ENCODE data around the gene PIK3IP1. TPM values are rescaled to one million over a fixed set of nuclear protein-coding genes. Genes with fewer than 3 reads are reported as not detected.
A peak's percentile ranks its signal among the peaks of the same experiment; 100 is the strongest.

PIK3IP1 gene
- total and polyA plus RNA-seq, 9 of the 15 experiments (the other 6 are each of a cell fraction or from before 2014, with no cell fraction given) = 0.11 to 1.3 (median 0.77) TPM

DNA sequence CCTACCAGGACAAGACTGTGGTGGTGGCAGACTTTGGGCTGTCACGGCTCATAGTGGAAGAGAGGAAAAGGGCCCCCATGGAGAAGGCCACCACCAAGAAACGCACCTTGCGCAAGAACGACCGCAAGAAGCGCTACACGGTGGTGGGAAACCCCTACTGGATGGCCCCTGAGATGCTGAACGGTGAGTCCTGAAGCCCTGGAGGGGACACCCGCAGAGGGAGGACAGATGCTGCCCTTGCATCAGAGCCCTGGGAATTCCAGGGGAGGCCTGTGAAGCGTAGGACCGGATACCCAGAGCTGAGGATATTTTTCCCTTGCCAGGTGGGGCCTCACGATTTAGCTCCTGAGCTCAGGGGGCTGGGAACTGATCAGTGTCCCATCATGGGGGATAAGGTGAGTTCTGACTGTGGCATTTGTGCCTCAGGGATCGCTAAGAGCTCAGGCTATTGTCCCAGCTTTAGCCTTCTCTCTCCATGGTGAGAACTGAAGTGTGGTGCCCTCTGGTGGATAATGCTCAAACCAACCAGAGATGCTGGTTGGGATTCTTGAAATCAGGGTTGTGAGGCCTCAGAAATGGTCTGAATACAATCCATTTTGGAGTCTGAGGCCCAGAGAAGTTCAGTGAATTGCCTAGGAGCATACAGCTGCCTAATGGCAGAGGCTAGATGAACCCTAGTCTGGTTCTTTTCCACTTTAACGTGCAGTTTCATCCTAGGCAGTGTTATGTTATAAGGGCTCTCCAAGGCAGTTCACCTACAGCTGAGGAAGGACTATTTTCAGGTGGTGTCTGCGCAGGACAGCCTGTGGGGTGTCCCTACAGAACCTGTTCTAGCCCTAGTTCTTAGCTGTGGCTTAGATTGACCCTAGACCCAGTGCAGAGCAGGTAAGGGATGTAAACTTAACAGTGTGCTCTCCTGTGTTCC, 19.5 kb downstream of the PIK3IP1 start:
- no peaks in the 10 kb centered on the region; a peak in 1 of 5 replicates for H3K4me1 ChIP-seq (replicated peaks in 1 of 2; ENCODE audit: control insufficient read depth in 2 of 2, insufficient read depth in 2 of 2, low read length in 2 of 2)
- H3K9ac ChIP-seq (ENCODE audit: insufficient read depth in 1 of 2, low read depth in 2 of 2, low read length in 2 of 2) = peak overlapping the region in 1 of 2 experiments; percentile 48; a peak in 1 of 4 replicates
- H3K9me1 ChIP-seq (ENCODE audit: control insufficient read depth, insufficient read depth, low read length) = no peaks in the 10 kb centered on the region
- H3K4me2 ChIP-seq (ENCODE audit: insufficient read depth, low read length) = no peak overlapping the region
- in situ Hi-C loops (cut with MboI) (no loop called here), intact Hi-C loops (cut with micrococcal nuclease) (no loop called here)
- BruUV-seq (replicated peaks) = no TSS peak
- H3K27me3 ChIP-seq (ENCODE audit: control insufficient read depth in 2 of 2, insufficient read depth in 2 of 2, low read length in 2 of 2) = no peaks in the 10 kb centered on the region
- no peak overlapping the region for H2AFZ ChIP-seq (ENCODE audit: low read depth, low read length)
- H3K27ac ChIP-seq (ENCODE audit: extremely low read depth, low read depth, low read length) = no peak overlapping the region
- no peaks in the 10 kb centered on the region for H3K9me3 ChIP-seq (replicated peaks; ENCODE audit: control insufficient read depth, insufficient read depth, low read depth, low read length)
- WGBS (ENCODE audit: insufficient coverage, low coverage, missing lambda C conversion rate) = 53% methylated on average over 12 of the region's 15 CpGs
- ChIA-PET POLR2A (interaction anchor here (1.3 kb wide), 2 partner anchors 16 kb away, joined by 4 read pairs; no protein-coding TSS in a partner anchor), CTCF (ENCODE audit: low intra/inter-chr PET ratio) (interaction anchor here (1.4 kb wide), 1 partner anchor 509 kb away, joined by 5 read pairs; no protein-coding TSS in a partner anchor)
- FAIRE-seq = peak; percentile 88
- H3K4me3 ChIP-seq = no peak overlapping the region
- DNase-seq (ENCODE audit: extremely low read depth in 1 of 4, low spot score in 3 of 4) = peak; percentile 26 to 59 (median 35)
- peaks cover 18% of the 10 kb centered on the region; the same call in 2 of the 3 replicates for H3K36me3 ChIP-seq (ENCODE audit: control insufficient read depth, insufficient read depth, low read length)
- ATAC-seq = peak; percentile 88
- H4K20me1 ChIP-seq (replicated peaks; ENCODE audit: control insufficient read depth, insufficient read depth, low read length) = no peaks in the 10 kb centered on the region
- H3K79me2 ChIP-seq (ENCODE audit: control insufficient read depth, insufficient read depth, low read length) = no peaks in the 10 kb centered on the region
- TF ChIP-seq, protein P1, sequence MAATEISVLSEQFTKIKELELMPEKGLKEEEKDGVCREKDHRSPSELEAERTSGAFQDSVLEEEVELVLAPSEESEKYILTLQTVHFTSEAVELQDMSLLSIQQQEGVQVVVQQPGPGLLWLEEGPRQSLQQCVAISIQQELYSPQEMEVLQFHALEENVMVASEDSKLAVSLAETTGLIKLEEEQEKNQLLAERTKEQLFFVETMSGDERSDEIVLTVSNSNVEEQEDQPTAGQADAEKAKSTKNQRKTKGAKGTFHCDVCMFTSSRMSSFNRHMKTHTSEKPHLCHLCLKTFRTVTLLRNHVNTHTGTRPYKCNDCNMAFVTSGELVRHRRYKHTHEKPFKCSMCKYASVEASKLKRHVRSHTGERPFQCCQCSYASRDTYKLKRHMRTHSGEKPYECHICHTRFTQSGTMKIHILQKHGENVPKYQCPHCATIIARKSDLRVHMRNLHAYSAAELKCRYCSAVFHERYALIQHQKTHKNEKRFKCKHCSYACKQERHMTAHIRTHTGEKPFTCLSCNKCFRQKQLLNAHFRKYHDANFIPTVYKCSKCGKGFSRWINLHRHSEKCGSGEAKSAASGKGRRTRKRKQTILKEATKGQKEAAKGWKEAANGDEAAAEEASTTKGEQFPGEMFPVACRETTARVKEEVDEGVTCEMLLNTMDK (IDR thresholded peaks at IDR 0.05; ENCODE audit: borderline replicate concordance, insufficient read depth, low read depth, low read length, poor library complexity, severe bottlenecking) = peak; percentile 31
- TF ChIP-seq RAD21 (CRISPR knock-in tag; conservative IDR thresholded peaks at IDR 0.05 in 1 of 2, IDR thresholded peaks at IDR 0.05 in 1 of 2) = peak in 1 of 2 experiments; percentile 61; a peak in 2 of 4 replicates
- no peak for TF ChIP-seq ZNF699 (CRISPR knock-in tag; IDR thresholded peaks at IDR 0.05; ENCODE audit: insufficient replicate concordance)
- no peak for TF ChIP-seq SMAD4 (CRISPR knock-in tag; conservative IDR thresholded peaks at IDR 0.05)
- peak; percentile 36; the same call in 1 of the 2 replicates for TF ChIP-seq REST (IDR thresholded peaks at IDR 0.05; ENCODE audit: borderline replicate concordance)
- no peak for TF ChIP-seq REST (CRISPR knock-in tag; IDR thresholded peaks at IDR 0.05; ENCODE audit: low read depth)
- TF ChIP-seq CEBPB (tag; IDR thresholded peaks at IDR 0.05) = peak; percentile 55
- no peak for TF ChIP-seq CEBPG (CRISPR knock-in tag; IDR thresholded peaks at IDR 0.05)
- peak in 1 of 2 experiments; percentile 38; a peak in 1 of 4 replicates for TF ChIP-seq CEBPG (tag; conservative IDR thresholded peaks at IDR 0.05 in 1 of 2, IDR thresholded peaks at IDR 0.05 in 1 of 2)
